ENCODE data around the gene MYBPC2. TPM values are rescaled to one million over a fixed set of nuclear protein-coding genes. Genes with fewer than 3 reads are reported as not detected.

Gene MYBPC2
- total RNA-seq, 1 experiment from 2014 or later: not detected

- Histone ChIP-seq H3K4me2 (ENCODE audit: low read length) (no peak within 1 kb of the TSS), H2AFZ (ENCODE audit: low read length) (no peak within 1 kb of the TSS), H3K79me2 (ENCODE audit: low read length) (0 out of 2 replicates have a peak, but pooled peaks cover 3% of the 10 kb centered on the region), H3F3A (ENCODE audit: low read length, unreplicated experiment) (no peaks in the 10 kb centered on the region), H3K9ac (ENCODE audit: low read length) (no peak within 1 kb of the TSS), H3K36me3 (ENCODE audit: low read depth, low read length) (no peaks in the 10 kb centered on the region), H3K4me1 (ENCODE audit: insufficient read depth, low read length) (peaks cover 10% of the 10 kb centered on the region; the same call in 1 of the 2 replicates), H4K20me1 (ENCODE audit: low read length) (no peaks in the 10 kb centered on the region), H3K9me3 (ENCODE audit: low read length) (no peaks in the 10 kb centered on the region), H3K4me3 (ENCODE audit: low read length) (no peak within 1 kb of the TSS), H3K9me2 (replicated peaks; ENCODE audit: low read length) (no peaks in the 10 kb centered on the region), H3K27me3 (ENCODE audit: low read length) (no peaks in the 10 kb centered on the region), H3K27ac (ENCODE audit: low read length) (no peak within 1 kb of the TSS)
- no peak for DNase-seq
- no TSS peak for BruUV-seq (replicated peaks)
- no peak for ATAC-seq
- ChIA-PET CTCF (no interaction called here), POLR2A (ENCODE audit: unreplicated experiment) (no interaction called here)
- TF ChIP-seq EZH2phosphoT487 (IDR thresholded peaks at IDR 0.05; ENCODE audit: borderline replicate concordance, low read length) (no peak), CTCF (conservative IDR thresholded peaks at IDR 0.05; ENCODE audit: low read depth, low read length) (no peak), EZH2 (IDR thresholded peaks at IDR 0.05; ENCODE audit: low read length, unreplicated experiment) (no peak)
- intact Hi-C loops (cut with micrococcal nuclease): no loop called here
These were observed 81.2 kb downstream of the MYBPC2 start, which contains the start of gene ASPDH for GRCh38 chr19:50513746-50514345. Gene ASPDH (minus strand): TSS chr19:50513913. CDS start chr19:50513823, 90 bp downstream.

- POLR2A ChIA-PET (ENCODE audit: unreplicated experiment): no interaction called here
- Histone ChIP-seq H4K20me1 (ENCODE audit: low read length) (no peaks in the 10 kb centered on the region), H3K79me2 (ENCODE audit: low read length) (0 out of 2 replicates have a peak, but pooled peaks cover 3% of the 10 kb centered on the region), H3K4me2 (ENCODE audit: low read length) (no peak overlapping the region), H3K4me1 (ENCODE audit: insufficient read depth, low read length) (peaks cover 10% of the 10 kb centered on the region; the same call in 1 of the 2 replicates), H3K4me3 (ENCODE audit: low read length) (no peak overlapping the region), H3K9ac (ENCODE audit: low read length) (no peak overlapping the region), H3F3A (ENCODE audit: low read length, unreplicated experiment) (no peaks in the 10 kb centered on the region), H3K36me3 (ENCODE audit: low read depth, low read length) (no peaks in the 10 kb centered on the region), H3K27ac (ENCODE audit: low read length) (no peak overlapping the region), H2AFZ (ENCODE audit: low read length) (no peak overlapping the region), H3K9me2 (replicated peaks; ENCODE audit: low read length) (no peaks in the 10 kb centered on the region), H3K27me3 (ENCODE audit: low read length) (no peaks in the 10 kb centered on the region), H3K9me3 (ENCODE audit: low read length) (no peaks in the 10 kb centered on the region)
- CTCF ChIA-PET: no interaction called here
- DNase-seq: no peak
- no peak for TF ChIP-seq CTCF (conservative IDR thresholded peaks at IDR 0.05; ENCODE audit: low read depth, low read length)
- no peak for TF ChIP-seq EZH2 (IDR thresholded peaks at IDR 0.05; ENCODE audit: low read length, unreplicated experiment)
- no peak for TF ChIP-seq EZH2phosphoT487 (IDR thresholded peaks at IDR 0.05; ENCODE audit: borderline replicate concordance, low read length)
- no TSS peak for BruUV-seq (replicated peaks)
- intact Hi-C loops (cut with micrococcal nuclease): no loop called here
- ATAC-seq: no peak
These were observed 81.9 kb downstream of the MYBPC2 start for GRCh38 chr19:50514346-50515167.

GRCh38 chr19:50515168-50515561 lies 82.5 kb downstream of the MYBPC2 start:
- intact Hi-C loops (cut with micrococcal nuclease): no loop called here
- Histone ChIP-seq H3K4me3 (ENCODE audit: low read length) (no peak overlapping the region), H3K4me1 (ENCODE audit: insufficient read depth, low read length) (peaks cover 10% of the 10 kb centered on the region; the same call in 1 of the 2 replicates), H3K9me2 (replicated peaks; ENCODE audit: low read length) (no peaks in the 10 kb centered on the region), H3F3A (ENCODE audit: low read length, unreplicated experiment) (no peaks in the 10 kb centered on the region), H4K20me1 (ENCODE audit: low read length) (no peaks in the 10 kb centered on the region), H2AFZ (ENCODE audit: low read length) (no peak overlapping the region), H3K9me3 (ENCODE audit: low read length) (no peaks in the 10 kb centered on the region), H3K27ac (ENCODE audit: low read length) (no peak overlapping the region), H3K36me3 (ENCODE audit: low read depth, low read length) (no peaks in the 10 kb centered on the region), H3K79me2 (ENCODE audit: low read length) (0 out of 2 replicates have a peak, but pooled peaks cover 3% of the 10 kb centered on the region), H3K9ac (ENCODE audit: low read length) (no peak overlapping the region), H3K4me2 (ENCODE audit: low read length) (no peak overlapping the region), H3K27me3 (ENCODE audit: low read length) (no peaks in the 10 kb centered on the region)
- TF ChIP-seq EZH2 (IDR thresholded peaks at IDR 0.05; ENCODE audit: low read length, unreplicated experiment) (no peak), CTCF (conservative IDR thresholded peaks at IDR 0.05; ENCODE audit: low read depth, low read length) (no peak), EZH2phosphoT487 (IDR thresholded peaks at IDR 0.05; ENCODE audit: borderline replicate concordance, low read length) (no peak)
- CTCF ChIA-PET: no interaction called here
- BruUV-seq (replicated peaks): no TSS peak
- ATAC-seq (no peak), DNase-seq (no peak)
- POLR2A ChIA-PET (ENCODE audit: unreplicated experiment): no interaction called here
